ENCODE measurements around the gene TMEM132A.

GRCh38 chr11:60900673-60901404, 23.4 kb upstream of the TMEM132A start:
- TF ChIP-seq, protein P1, sequence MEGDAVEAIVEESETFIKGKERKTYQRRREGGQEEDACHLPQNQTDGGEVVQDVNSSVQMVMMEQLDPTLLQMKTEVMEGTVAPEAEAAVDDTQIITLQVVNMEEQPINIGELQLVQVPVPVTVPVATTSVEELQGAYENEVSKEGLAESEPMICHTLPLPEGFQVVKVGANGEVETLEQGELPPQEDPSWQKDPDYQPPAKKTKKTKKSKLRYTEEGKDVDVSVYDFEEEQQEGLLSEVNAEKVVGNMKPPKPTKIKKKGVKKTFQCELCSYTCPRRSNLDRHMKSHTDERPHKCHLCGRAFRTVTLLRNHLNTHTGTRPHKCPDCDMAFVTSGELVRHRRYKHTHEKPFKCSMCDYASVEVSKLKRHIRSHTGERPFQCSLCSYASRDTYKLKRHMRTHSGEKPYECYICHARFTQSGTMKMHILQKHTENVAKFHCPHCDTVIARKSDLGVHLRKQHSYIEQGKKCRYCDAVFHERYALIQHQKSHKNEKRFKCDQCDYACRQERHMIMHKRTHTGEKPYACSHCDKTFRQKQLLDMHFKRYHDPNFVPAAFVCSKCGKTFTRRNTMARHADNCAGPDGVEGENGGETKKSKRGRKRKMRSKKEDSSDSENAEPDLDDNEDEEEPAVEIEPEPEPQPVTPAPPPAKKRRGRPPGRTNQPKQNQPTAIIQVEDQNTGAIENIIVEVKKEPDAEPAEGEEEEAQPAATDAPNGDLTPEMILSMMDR (IDR thresholded peaks at IDR 0.05 in 8 of 11, conservative IDR thresholded peaks at IDR 0.05 in 3 of 11), result peak in 1 of 11 experiments; percentile 8
- TF ChIP-seq POLR2A (IDR thresholded peaks at IDR 0.05), result no peak
- TF ChIP-seq POLR2AphosphoS5 (IDR thresholded peaks at IDR 0.05), result no peak

All from spleen (tissue), 7 donors.